Neutrophil (primary cell): ENCODE measurements around the gene RNASE7.

Source experiments
- H3K27ac ChIP-seq: fragments of 200-600 bp; sonication (generic); 2 replicates; pipeline ENCODE4 v1.5.1; 2016; ENCODE audit warnings: mild to moderate bottlenecking, moderate library complexity
- H3K27me3 ChIP-seq: fragments of 200-600 bp; sonication (generic); 2 replicates; pipeline ENCODE4 v1.6.0; 2016; ENCODE audit warnings: mild to moderate bottlenecking
- H3K36me3 ChIP-seq: fragments of 200-600 bp; sonication (generic); 2 replicates; pipeline ENCODE4 v1.5.1; 2017
- H3K4me1 ChIP-seq, 2 experiments: fragments of 200-600 bp in 1 of 2; sonication (generic) in 1 of 2; 1 replicate in 1 of 2; 2 replicates in 1 of 2; pipeline versions ENCODE4 v1.5.1 to v1.6.1; 2013 to 2016; ENCODE audit warnings: low read depth in 1 of 2, low read length in 1 of 2, mild to moderate bottlenecking in 1 of 2, moderate library complexity in 1 of 2; ENCODE audit not compliant: control insufficient read depth in 1 of 2, insufficient read depth in 1 of 2
- H3K4me3 ChIP-seq, 2 experiments: fragments of 200-600 bp in 1 of 2; sonication (generic) in 1 of 2; 1 replicate in 1 of 2; 2 replicates in 1 of 2; pipeline ENCODE4 v1.5.1; 2013 to 2016; ENCODE audit warnings: low read depth in 1 of 2, low read length in 1 of 2, mild to moderate bottlenecking in 1 of 2, moderate library complexity in 1 of 2
- H3K9me3 ChIP-seq: fragments of 200-600 bp; sonication (generic); 2 replicates; pipeline ENCODE4 v1.5.1; 2016
- CTCF ChIP-seq: fragments of 200-600 bp; sonication (generic); IDR thresholded peaks from 2 replicates; pipeline ENCODE4 v1.5.1; 2016; ENCODE audit warnings: antibody characterized with exemption

The RNASE7 gene

GRCh38 chr14:21029917-21030316 is 12.2 kb upstream of the RNASE7 start, which contains the start of gene TPPP2:
TPPP2 (plus strand) TSS chr14:21030217; CDS start chr14:21030582, 365 bp downstream.
- Histone ChIP-seq H3K9me3 (no peaks in the 10 kb centered on the region), H3K36me3 (no peaks in the 10 kb centered on the region), H3K4me3 (no peak within 1 kb of the TSS), H3K27ac (no peak within 1 kb of the TSS), H3K4me1 (peaks cover 0 to 7% of the 10 kb centered on the region in 2 experiments), H3K27me3 (peaks cover 29% of the 10 kb centered on the region)
- TF ChIP-seq CTCF, result no peak

- no peak overlapping the region for H3K27ac ChIP-seq
These were observed 11.6 kb upstream of the RNASE7 start for GRCh38 chr14:21030531-21030930.

GRCh38 chr14:21032326-21033132 is 9.6 kb upstream of the RNASE7 start:
- peaks cover 3% of the 10 kb centered on the region for H3K27me3 ChIP-seq
- H3K4me3 ChIP-seq, result no peak overlapping the region
- H3K4me1 ChIP-seq, result no peaks in the 10 kb centered on the region

More at GRCh38 chr14:21030531-21030930, 11.6 kb upstream of the RNASE7 start:
- H3K27me3 ChIP-seq, result peaks cover 23% of the 10 kb centered on the region
- no peak for TF ChIP-seq CTCF
- peaks cover 0 to under 1% of the 10 kb centered on the region in 2 experiments for H3K4me1 ChIP-seq
- no peaks in the 10 kb centered on the region for H3K9me3 ChIP-seq
- no peak overlapping the region for H3K4me3 ChIP-seq
- no peaks in the 10 kb centered on the region for H3K36me3 ChIP-seq

GRCh38 chr14:21033133-21033698 is 8.9 kb upstream of the RNASE7 start:
- Histone ChIP-seq H3K4me1 (no peaks in the 10 kb centered on the region), H3K27me3 (no peaks in the 10 kb centered on the region), H3K27ac (no peak overlapping the region), H3K9me3 (no peaks in the 10 kb centered on the region), H3K36me3 (no peaks in the 10 kb centered on the region), H3K4me3 (no peak overlapping the region)
- no peak for TF ChIP-seq CTCF

More at GRCh38 chr14:21032326-21033132, 9.6 kb upstream of the RNASE7 start:
- H3K36me3 ChIP-seq, result no peaks in the 10 kb centered on the region
- no peak for TF ChIP-seq CTCF
- no peaks in the 10 kb centered on the region for H3K9me3 ChIP-seq
- H3K27ac ChIP-seq, result no peak overlapping the region

GRCh38 chr14:21034707-21035106 is 7.5 kb upstream of the RNASE7 start, which contains the start of gene RNASE13:
RNASE13 (minus strand) TSS chr14:21034807; CDS start chr14:21034288, 519 bp downstream.
- no peak for TF ChIP-seq CTCF
- H3K4me1 ChIP-seq, result no peaks in the 10 kb centered on the region
- no peak within 1 kb of the TSS for H3K4me3 ChIP-seq
- H3K27me3 ChIP-seq, result no peaks in the 10 kb centered on the region
- H3K36me3 ChIP-seq, result no peaks in the 10 kb centered on the region
- no peaks in the 10 kb centered on the region for H3K9me3 ChIP-seq
- no peak within 1 kb of the TSS for H3K27ac ChIP-seq
